ENCODE data around the gene FARP1.

Gene FARP1

GRCh38 chr13:98389319-98389718, 246.4 kb downstream of the FARP1 start:
- H3K4me3 ChIP-seq (ENCODE audit: low read length), result no peak overlapping the region
- H3K4me1 ChIP-seq (ENCODE audit: control insufficient read depth, insufficient read depth, low read length), result no peaks in the 10 kb centered on the region
- no peaks in the 10 kb centered on the region for H3K9me3 ChIP-seq (ENCODE audit: control insufficient read depth, low read length)
- no peaks in the 10 kb centered on the region for H3K36me3 ChIP-seq (ENCODE audit: control insufficient read depth, insufficient read depth, low read length)
- no peak overlapping the region for H3K9ac ChIP-seq (ENCODE audit: low read length)
- H3K27me3 ChIP-seq (ENCODE audit: control insufficient read depth, insufficient read depth, low read length), result no peaks in the 10 kb centered on the region

DNA sequence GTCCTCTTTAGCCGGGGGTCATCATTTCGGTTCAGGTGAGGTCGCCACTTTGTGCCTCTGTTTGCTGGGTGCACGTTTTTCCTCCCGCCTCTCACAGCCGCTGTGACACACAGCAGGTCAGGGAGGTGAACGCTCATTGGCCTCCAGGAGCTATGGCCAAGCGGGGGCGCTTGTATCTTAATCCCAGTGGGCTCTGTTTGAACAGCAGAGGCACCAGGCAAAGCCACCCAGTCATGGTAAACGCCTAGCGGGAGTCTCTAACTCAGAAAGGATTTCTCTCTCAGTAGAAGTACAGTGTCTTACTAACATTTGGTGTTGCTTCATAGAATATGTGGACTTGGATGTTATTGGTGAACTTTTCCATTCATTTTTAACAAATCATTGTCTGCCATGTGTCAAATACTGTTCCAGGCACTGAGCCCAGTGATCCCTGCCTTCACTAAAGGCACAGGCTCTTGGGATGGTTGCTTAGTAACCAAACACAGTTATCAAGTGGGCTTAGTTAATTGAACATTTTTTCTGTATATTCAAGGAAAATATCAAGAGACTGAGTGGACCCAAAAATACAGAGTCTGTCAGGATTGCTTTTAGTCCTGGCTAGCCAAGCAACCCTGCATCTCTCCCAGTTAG, 247.3 kb downstream of the FARP1 start:
- H3K4me1 ChIP-seq (ENCODE audit: control insufficient read depth, insufficient read depth, low read length), result no peaks in the 10 kb centered on the region
- H3K9ac ChIP-seq (ENCODE audit: low read length), result no peak overlapping the region
- no peaks in the 10 kb centered on the region for H3K27me3 ChIP-seq (ENCODE audit: control insufficient read depth, insufficient read depth, low read length)
- no peaks in the 10 kb centered on the region for H3K9me3 ChIP-seq (ENCODE audit: control insufficient read depth, low read length)
- H3K4me3 ChIP-seq (ENCODE audit: low read length), result no peak overlapping the region
- no peaks in the 10 kb centered on the region for H3K36me3 ChIP-seq (ENCODE audit: control insufficient read depth, insufficient read depth, low read length)

GRCh38 chr13:98393873-98394272, 251.0 kb downstream of the FARP1 start:
- H3K9ac ChIP-seq (ENCODE audit: low read length), result no peak overlapping the region
- H3K36me3 ChIP-seq (ENCODE audit: control insufficient read depth, insufficient read depth, low read length), result peaks cover 5% of the 10 kb centered on the region
- H3K27me3 ChIP-seq (ENCODE audit: control insufficient read depth, insufficient read depth, low read length), result no peaks in the 10 kb centered on the region
- H3K9me3 ChIP-seq (ENCODE audit: control insufficient read depth, low read length), result no peaks in the 10 kb centered on the region
- no peak overlapping the region for H3K4me3 ChIP-seq (ENCODE audit: low read length)
- H3K4me1 ChIP-seq (ENCODE audit: control insufficient read depth, insufficient read depth, low read length), result no peaks in the 10 kb centered on the region

DNA sequence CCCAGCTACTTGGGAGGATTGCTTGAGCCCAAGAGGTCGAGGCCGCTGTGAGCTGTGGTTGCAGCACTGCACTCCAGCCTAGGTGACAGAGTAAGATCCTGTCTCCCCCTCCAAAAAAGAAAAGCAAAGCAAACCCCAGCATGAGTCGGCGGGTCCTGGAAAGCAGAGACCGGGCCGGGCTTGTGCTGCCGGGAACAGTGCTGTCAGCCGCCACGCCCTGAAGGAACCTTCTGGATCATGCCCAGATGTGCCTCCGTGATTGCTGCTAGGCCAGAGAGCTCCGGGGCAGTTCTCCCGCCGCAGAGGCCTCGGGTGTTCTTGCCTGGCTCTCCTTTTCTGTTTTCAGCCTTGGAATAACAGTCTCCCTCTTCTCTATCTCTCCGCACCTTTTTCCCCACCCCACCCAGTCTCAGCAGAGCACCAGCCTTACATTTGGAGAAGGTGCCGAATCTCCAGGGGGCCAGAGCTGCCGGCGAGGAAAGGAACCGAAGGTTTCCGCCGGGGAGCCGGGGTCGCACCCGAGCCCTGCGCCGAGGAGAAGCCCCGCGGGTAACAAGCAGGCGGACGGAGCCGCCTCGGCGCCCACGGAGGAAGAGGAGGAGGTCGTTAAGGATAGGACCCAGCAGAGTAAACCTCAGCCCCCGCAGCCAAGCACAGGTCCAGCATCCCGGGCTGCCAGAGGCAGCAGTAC, 252.1 kb downstream of the FARP1 start:
- Histone ChIP-seq H3K9ac (ENCODE audit: low read length) (no peak overlapping the region), H3K4me3 (ENCODE audit: low read length) (no peak overlapping the region), H3K27me3 (ENCODE audit: control insufficient read depth, insufficient read depth, low read length) (no peaks in the 10 kb centered on the region), H3K36me3 (ENCODE audit: control insufficient read depth, insufficient read depth, low read length) (peaks cover 5% of the 10 kb centered on the region), H3K4me1 (ENCODE audit: control insufficient read depth, insufficient read depth, low read length) (no peaks in the 10 kb centered on the region), H3K9me3 (ENCODE audit: control insufficient read depth, low read length) (no peaks in the 10 kb centered on the region)

- peaks cover 5% of the 10 kb centered on the region for H3K36me3 ChIP-seq (ENCODE audit: control insufficient read depth, insufficient read depth, low read length)
- H3K9me3 ChIP-seq (ENCODE audit: control insufficient read depth, low read length), result no peaks in the 10 kb centered on the region
- H3K27me3 ChIP-seq (ENCODE audit: control insufficient read depth, insufficient read depth, low read length), result no peaks in the 10 kb centered on the region
- no peak overlapping the region for H3K4me3 ChIP-seq (ENCODE audit: low read length)
- H3K9ac ChIP-seq (ENCODE audit: low read length), result no peak overlapping the region
- H3K4me1 ChIP-seq (ENCODE audit: control insufficient read depth, insufficient read depth, low read length), result no peaks in the 10 kb centered on the region
These were observed 253.3 kb downstream of the FARP1 start for GRCh38 chr13:98396071-98396710.

GRCh38 chr13:98397221-98397620, 254.3 kb downstream of the FARP1 start:
- peaks cover 5% of the 10 kb centered on the region for H3K36me3 ChIP-seq (ENCODE audit: control insufficient read depth, insufficient read depth, low read length)
- no peaks in the 10 kb centered on the region for H3K9me3 ChIP-seq (ENCODE audit: control insufficient read depth, low read length)
- H3K4me1 ChIP-seq (ENCODE audit: control insufficient read depth, insufficient read depth, low read length), result no peaks in the 10 kb centered on the region
- no peaks in the 10 kb centered on the region for H3K27me3 ChIP-seq (ENCODE audit: control insufficient read depth, insufficient read depth, low read length)
- no peak overlapping the region for H3K9ac ChIP-seq (ENCODE audit: low read length)
- no peak overlapping the region for H3K4me3 ChIP-seq (ENCODE audit: low read length)

DNA sequence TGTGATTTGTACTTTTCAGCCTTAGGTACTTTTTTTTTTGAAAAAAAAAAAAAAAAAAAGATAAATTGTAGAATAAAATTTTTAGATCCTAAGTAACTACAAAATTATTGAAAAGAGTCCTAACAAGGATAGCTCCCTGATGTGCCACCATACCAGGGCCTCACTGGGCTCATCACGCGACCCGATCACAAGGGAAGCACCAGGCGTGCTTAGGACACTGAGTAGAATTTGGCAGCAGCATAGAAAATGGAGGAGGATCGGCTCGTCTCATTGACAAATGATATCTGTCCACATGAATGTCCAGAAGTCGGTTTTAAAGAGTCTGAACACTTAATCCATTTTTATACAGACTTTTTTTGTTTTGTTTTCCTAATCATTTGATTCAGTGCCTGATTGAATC, 255.0 kb downstream of the FARP1 start:
- H3K9me3 ChIP-seq (ENCODE audit: control insufficient read depth, low read length), result no peaks in the 10 kb centered on the region
- H3K27me3 ChIP-seq (ENCODE audit: control insufficient read depth, insufficient read depth, low read length), result no peaks in the 10 kb centered on the region

DNA sequence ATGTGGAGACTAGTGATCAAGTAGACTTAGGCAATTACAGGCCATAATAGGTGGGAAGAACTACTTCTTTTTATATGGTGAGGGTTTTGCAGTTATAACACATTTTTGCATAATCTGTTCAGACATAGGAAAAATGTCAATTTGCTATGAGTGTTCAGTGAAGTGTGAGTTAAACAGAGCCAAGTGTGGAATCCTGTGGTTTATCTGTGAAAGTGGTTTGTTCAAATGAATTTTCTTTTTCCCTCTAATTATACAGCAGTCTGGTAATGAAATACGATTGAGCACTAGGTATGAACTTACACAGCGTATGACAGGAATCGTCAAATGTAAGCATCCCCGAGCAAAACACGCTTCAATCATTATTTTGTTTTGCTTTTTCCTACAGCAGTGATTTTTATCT, 255.7 kb downstream of the FARP1 start:
- H3K36me3 ChIP-seq (ENCODE audit: control insufficient read depth, insufficient read depth, low read length), result peaks cover 5% of the 10 kb centered on the region
- no peaks in the 10 kb centered on the region for H3K4me1 ChIP-seq (ENCODE audit: control insufficient read depth, insufficient read depth, low read length)
- H3K4me3 ChIP-seq (ENCODE audit: low read length), result no peak overlapping the region
- H3K9ac ChIP-seq (ENCODE audit: low read length), result no peak overlapping the region
- no peaks in the 10 kb centered on the region for H3K9me3 ChIP-seq (ENCODE audit: control insufficient read depth, low read length)
- H3K27me3 ChIP-seq (ENCODE audit: control insufficient read depth, insufficient read depth, low read length), result no peaks in the 10 kb centered on the region

More for the DNA sequence above, 255.0 kb downstream of the FARP1 start:
- Histone ChIP-seq H3K4me3 (ENCODE audit: low read length) (no peak overlapping the region), H3K36me3 (ENCODE audit: control insufficient read depth, insufficient read depth, low read length) (peaks cover 5% of the 10 kb centered on the region), H3K4me1 (ENCODE audit: control insufficient read depth, insufficient read depth, low read length) (no peaks in the 10 kb centered on the region), H3K9ac (ENCODE audit: low read length) (no peak overlapping the region)

DNA sequence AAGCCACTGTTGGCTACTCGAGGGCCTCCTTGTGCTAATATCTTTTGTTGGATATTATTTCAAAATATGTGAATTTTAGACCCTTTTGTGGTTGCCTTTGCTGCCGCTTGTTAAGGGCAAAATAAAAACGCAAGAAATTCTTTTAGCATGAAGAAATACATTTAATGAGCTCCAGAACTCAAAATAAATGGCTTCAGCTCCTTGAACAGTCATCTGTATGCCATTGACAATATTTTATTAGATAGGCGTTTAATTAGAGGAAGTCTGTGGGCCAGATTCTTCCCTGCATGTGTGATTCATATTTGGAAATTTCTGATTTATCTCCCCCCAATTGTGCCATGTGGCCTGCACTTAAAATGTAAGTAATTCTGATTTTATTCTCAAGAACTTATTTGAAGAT, 256.9 kb downstream of the FARP1 start:
- Histone ChIP-seq H3K9ac (ENCODE audit: low read length) (no peak overlapping the region), H3K9me3 (ENCODE audit: control insufficient read depth, low read length) (no peaks in the 10 kb centered on the region), H3K4me1 (ENCODE audit: control insufficient read depth, insufficient read depth, low read length) (no peaks in the 10 kb centered on the region), H3K4me3 (ENCODE audit: low read length) (no peak overlapping the region), H3K36me3 (ENCODE audit: control insufficient read depth, insufficient read depth, low read length) (peaks cover 5% of the 10 kb centered on the region), H3K27me3 (ENCODE audit: control insufficient read depth, insufficient read depth, low read length) (no peaks in the 10 kb centered on the region)

DNA sequence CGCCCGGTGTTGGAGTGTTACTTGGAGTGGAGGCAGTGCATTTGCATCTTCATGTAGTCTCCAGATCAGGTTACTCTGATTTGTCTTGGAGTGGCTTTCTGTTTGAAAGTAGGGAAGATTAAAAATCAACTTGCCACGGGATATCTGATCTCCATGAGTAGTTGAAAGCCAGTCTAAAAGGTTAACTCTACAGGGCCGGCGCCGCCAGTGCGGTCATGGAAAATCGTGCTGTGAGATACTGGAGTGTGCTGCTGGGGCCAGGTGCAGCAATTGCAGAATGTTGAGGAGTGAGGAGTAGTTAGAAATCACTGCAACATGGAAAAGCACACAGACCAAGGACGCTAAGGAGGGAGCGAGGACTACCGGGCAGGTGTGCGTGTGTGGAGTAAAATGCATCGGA, 259.0 kb downstream of the FARP1 start:
- no peaks in the 10 kb centered on the region for H3K9me3 ChIP-seq (ENCODE audit: control insufficient read depth, low read length)
- no peak overlapping the region for H3K4me3 ChIP-seq (ENCODE audit: low read length)
- no peaks in the 10 kb centered on the region for H3K36me3 ChIP-seq (ENCODE audit: control insufficient read depth, insufficient read depth, low read length)
- H3K27me3 ChIP-seq (ENCODE audit: control insufficient read depth, insufficient read depth, low read length), result no peaks in the 10 kb centered on the region
- no peak overlapping the region for H3K9ac ChIP-seq (ENCODE audit: low read length)
- H3K4me1 ChIP-seq (ENCODE audit: control insufficient read depth, insufficient read depth, low read length), result no peaks in the 10 kb centered on the region

- Histone ChIP-seq H3K4me3 (ENCODE audit: low read length) (no peak overlapping the region), H3K36me3 (ENCODE audit: control insufficient read depth, insufficient read depth, low read length) (no peaks in the 10 kb centered on the region), H3K9me3 (ENCODE audit: control insufficient read depth, low read length) (no peaks in the 10 kb centered on the region), H3K27me3 (ENCODE audit: control insufficient read depth, insufficient read depth, low read length) (no peaks in the 10 kb centered on the region), H3K9ac (ENCODE audit: low read length) (no peak overlapping the region), H3K4me1 (ENCODE audit: control insufficient read depth, insufficient read depth, low read length) (no peaks in the 10 kb centered on the region)
These were observed 260.2 kb downstream of the FARP1 start for GRCh38 chr13:98403076-98403475.

DNA sequence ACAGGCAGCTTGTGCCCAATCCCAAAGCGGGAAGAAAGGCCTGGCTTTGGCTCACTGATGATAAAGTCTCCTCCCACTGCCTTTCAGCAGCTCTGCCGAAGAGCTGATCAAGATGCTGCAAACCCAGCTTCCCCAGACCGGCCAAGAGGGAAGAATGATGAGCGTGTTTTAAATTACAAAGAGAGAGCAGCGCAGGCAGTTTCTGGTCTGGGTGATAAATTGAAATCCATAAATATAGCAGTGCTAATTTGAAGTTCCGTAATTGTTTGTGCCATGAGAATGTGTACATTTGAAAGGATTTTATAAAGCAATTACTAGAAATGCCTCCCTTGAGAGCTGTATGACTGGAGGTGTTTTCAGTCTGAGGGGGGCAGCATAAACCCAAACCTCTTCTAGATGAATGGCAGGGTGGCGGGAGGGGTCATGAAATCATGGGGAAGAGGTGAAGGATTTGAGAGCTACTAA, 262.2 kb downstream of the FARP1 start:
- no peak overlapping the region for H3K9ac ChIP-seq (ENCODE audit: low read length)

More for the DNA sequence above, 262.2 kb downstream of the FARP1 start:
- Histone ChIP-seq H3K4me3 (ENCODE audit: low read length) (no peak overlapping the region), H3K9me3 (ENCODE audit: control insufficient read depth, low read length) (no peaks in the 10 kb centered on the region), H3K27me3 (ENCODE audit: control insufficient read depth, insufficient read depth, low read length) (no peaks in the 10 kb centered on the region), H3K4me1 (ENCODE audit: control insufficient read depth, insufficient read depth, low read length) (no peaks in the 10 kb centered on the region), H3K36me3 (ENCODE audit: control insufficient read depth, insufficient read depth, low read length) (no peaks in the 10 kb centered on the region)

Measured in mucosa of stomach (tissue), 1 donor.